Activated effector memory CD4-positive, alpha-beta T cell treated with anti-CD3 and anti-CD28 coated beads, Interleukin-2, amount 50 U/mL, for 16 hours (primary cell): ENCODE measurements around the gene IGF2BP2.
"Not testable (repeated sequence)": the region's sequence is repeated elsewhere in the genome, so short reads cannot be mapped to it uniquely, and the experiment has no call there.

Experiments used
- DNase-seq: peaks from one replicate; pipeline ENCODE4 v3.0.0-alpha.2; 2020

Gene IGF2BP2

GRCh38 chr3:185825006-185825638 is at the start of gene IGF2BP2:
TSS of gene IGF2BP2 (minus strand) at chr3:185825042. CDS start at chr3:185824960, 82 bp downstream.
- DNase-seq: peak; percentile 79

- DNase-seq: no peak
These were observed 49.3 kb upstream of the IGF2BP2 start for GRCh38 chr3:185874119-185874518.

GRCh38 chr3:185867650-185868049 is 42.8 kb upstream of the IGF2BP2 start:
- DNase-seq: no peak

GRCh38 chr3:185866995-185867394 is 42.2 kb upstream of the IGF2BP2 start:
- no peak for DNase-seq

GRCh38 chr3:185866555-185866954 is 41.7 kb upstream of the IGF2BP2 start:
- no peak for DNase-seq

GRCh38 chr3:185865247-185865646 is 40.4 kb upstream of the IGF2BP2 start:
- no peak for DNase-seq

- no peak for DNase-seq
These were observed 39.9 kb upstream of the IGF2BP2 start for GRCh38 chr3:185864767-185865166.

- no peak for DNase-seq
These were observed 38.1 kb upstream of the IGF2BP2 start for GRCh38 chr3:185862920-185863319.

GRCh38 chr3:185859294-185859972 is 34.6 kb upstream of the IGF2BP2 start:
- DNase-seq: no peak

GRCh38 chr3:185858502-185859225 is 33.8 kb upstream of the IGF2BP2 start:
- no peak for DNase-seq

GRCh38 chr3:185857208-185857607 is 32.4 kb upstream of the IGF2BP2 start:
- no peak for DNase-seq

GRCh38 chr3:185856652-185857051 is 31.8 kb upstream of the IGF2BP2 start:
- no peak for DNase-seq

GRCh38 chr3:185853771-185854170 is 28.9 kb upstream of the IGF2BP2 start:
- not testable (repeated sequence) for DNase-seq

GRCh38 chr3:185852635-185853034 is 27.8 kb upstream of the IGF2BP2 start:
- DNase-seq: no peak

- no peak for DNase-seq
These were observed 27.1 kb upstream of the IGF2BP2 start for GRCh38 chr3:185851959-185852358.

- no peak for DNase-seq
These were observed 26.2 kb upstream of the IGF2BP2 start for GRCh38 chr3:185851046-185851445.

GRCh38 chr3:185847506-185847905 is 22.7 kb upstream of the IGF2BP2 start:
- no peak for DNase-seq

GRCh38 chr3:185846037-185846436 is 21.2 kb upstream of the IGF2BP2 start:
- DNase-seq: no peak

GRCh38 chr3:185844051-185844450 is 19.2 kb upstream of the IGF2BP2 start:
- DNase-seq: no peak

GRCh38 chr3:185843635-185844034 is 18.8 kb upstream of the IGF2BP2 start:
- no peak for DNase-seq

- DNase-seq: no peak
These were observed 18.3 kb upstream of the IGF2BP2 start for GRCh38 chr3:185843126-185843525.

- DNase-seq: no peak
These were observed 17.4 kb upstream of the IGF2BP2 start for GRCh38 chr3:185842241-185842640.

- DNase-seq: not testable (repeated sequence)
These were observed 13.7 kb upstream of the IGF2BP2 start for GRCh38 chr3:185838417-185838989.

- no peak for DNase-seq
These were observed 12.6 kb upstream of the IGF2BP2 start for GRCh38 chr3:185837414-185837813.
